ENCODE measurements around the gene CDIP1.

Gene CDIP1

GRCh38 chr16:4498546-4499195, 39.9 kb downstream of the CDIP1 start:
- TF ChIP-seq GABPA (IDR thresholded peaks at IDR 0.05; ENCODE audit: low read depth), result no peak
- TF ChIP-seq POLR2AphosphoS5 (IDR thresholded peaks at IDR 0.05; ENCODE audit: low read depth), result no peak
- DNase-seq (ENCODE audit: low read depth in 1 of 2, low spot score in 1 of 2), result no peak
- no peaks in the 10 kb centered on the region for H3K27me3 ChIP-seq (ENCODE audit: insufficient read depth, poor library complexity, severe bottlenecking)
- H3K4me3 ChIP-seq (replicated peaks; ENCODE audit: insufficient read depth, low read length), result no peak overlapping the region
- no peak overlapping the region for H3K27ac ChIP-seq (replicated peaks)

GRCh38 chr16:4496305-4496704, 42.3 kb downstream of the CDIP1 start:
- no peak for TF ChIP-seq GABPA (IDR thresholded peaks at IDR 0.05; ENCODE audit: low read depth)
- TF ChIP-seq REST (IDR thresholded peaks at IDR 0.05; ENCODE audit: insufficient replicate concordance, low read depth), result no peak
- TF ChIP-seq POLR2AphosphoS5 (IDR thresholded peaks at IDR 0.05; ENCODE audit: low read depth), result no peak
- no peak for TF ChIP-seq CTCF (IDR thresholded peaks at IDR 0.05; ENCODE audit: insufficient read depth, low read length)
- TF ChIP-seq SPI1 (IDR thresholded peaks at IDR 0.05; ENCODE audit: borderline replicate concordance, low read depth), result no peak
- H3K27ac ChIP-seq (replicated peaks), result no peak overlapping the region
- no peak for DNase-seq (ENCODE audit: low read depth in 1 of 2, low spot score in 1 of 2)
- H3K27me3 ChIP-seq (ENCODE audit: insufficient read depth, poor library complexity, severe bottlenecking), result no peaks in the 10 kb centered on the region
- H3K4me3 ChIP-seq (replicated peaks; ENCODE audit: insufficient read depth, low read length), result no peak overlapping the region

GRCh38 chr16:4495766-4496165, 42.8 kb downstream of the CDIP1 start:
- no peak overlapping the region for H3K27ac ChIP-seq (replicated peaks)
- DNase-seq (ENCODE audit: low read depth in 1 of 2, low spot score in 1 of 2), result no peak
- TF ChIP-seq REST (IDR thresholded peaks at IDR 0.05; ENCODE audit: insufficient replicate concordance, low read depth) (no peak), SPI1 (IDR thresholded peaks at IDR 0.05; ENCODE audit: borderline replicate concordance, low read depth) (no peak), POLR2AphosphoS5 (IDR thresholded peaks at IDR 0.05; ENCODE audit: low read depth) (no peak), CTCF (IDR thresholded peaks at IDR 0.05; ENCODE audit: insufficient read depth, low read length) (no peak), GABPA (IDR thresholded peaks at IDR 0.05; ENCODE audit: low read depth) (no peak)
- no peaks in the 10 kb centered on the region for H3K27me3 ChIP-seq (ENCODE audit: insufficient read depth, poor library complexity, severe bottlenecking)
- H3K4me3 ChIP-seq (replicated peaks; ENCODE audit: insufficient read depth, low read length), result no peak overlapping the region

- H3K4me3 ChIP-seq (replicated peaks; ENCODE audit: insufficient read depth, low read length), result no peak overlapping the region
- TF ChIP-seq SPI1 (IDR thresholded peaks at IDR 0.05; ENCODE audit: borderline replicate concordance, low read depth), result no peak
- no peak for TF ChIP-seq CTCF (IDR thresholded peaks at IDR 0.05; ENCODE audit: insufficient read depth, low read length)
- TF ChIP-seq REST (IDR thresholded peaks at IDR 0.05; ENCODE audit: insufficient replicate concordance, low read depth), result no peak
- no peak for TF ChIP-seq POLR2AphosphoS5 (IDR thresholded peaks at IDR 0.05; ENCODE audit: low read depth)
- no peak for TF ChIP-seq GABPA (IDR thresholded peaks at IDR 0.05; ENCODE audit: low read depth)
- no peak overlapping the region for H3K27ac ChIP-seq (replicated peaks)
- DNase-seq (ENCODE audit: low read depth in 1 of 2, low spot score in 1 of 2), result no peak
- H3K27me3 ChIP-seq (ENCODE audit: insufficient read depth, poor library complexity, severe bottlenecking), result no peaks in the 10 kb centered on the region
Measured at GRCh38 chr16:4494746-4495490, 43.7 kb downstream of the CDIP1 start.

Data from HL-60 (cell line).